OCI-LY3 (cell line): ENCODE results near the gene REXO4.

ENCODE experiments used
- H2AFZ ChIP-seq: fragments of 200-600, 300-600 bp; shearing (Covaris generic); 2 replicates; pipeline ENCODE4 v1.6.0; 2014; ENCODE audit warnings: antibody characterized with exemption, low read depth, low read length
- H3K27ac ChIP-seq: fragments of 200-600, 300-600 bp; sonication (generic); 2 replicates; pipeline ENCODE4 v1.5.1; 2014; ENCODE audit warnings: mild to moderate bottlenecking, low read length, moderate library complexity, mixed read lengths
- H3K27me3 ChIP-seq: fragments of 200-600, 300-600 bp; sonication (generic); 2 replicates; pipeline ENCODE4 v1.6.1; 2014; ENCODE audit warnings: low read depth, low read length, mixed read lengths
- H3K36me3 ChIP-seq: fragments of 200-600, 300-600 bp; sonication (generic); replicated peaks from 2 replicates; pipeline ENCODE3; 2014; ENCODE audit warnings: low read depth, low read length, mixed read lengths
- H3K4me1 ChIP-seq: fragments of 300-600, 200-600 bp; sonication (generic); 2 replicates; pipeline ENCODE4 v1.6.1; 2014; ENCODE audit warnings: low read length, mixed read lengths
- H3K4me2 ChIP-seq: fragments of 200-600, 300-600 bp; sonication (generic); 2 replicates; pipeline ENCODE4 v1.6.1; 2014; ENCODE audit warnings: low read length, mixed read lengths
- H3K4me3 ChIP-seq: fragments of 300-600, 200-600 bp; sonication (generic); 2 replicates; pipeline ENCODE4 v1.5.1; 2014; ENCODE audit warnings: antibody characterized with exemption, mild to moderate bottlenecking, low read length, moderate library complexity
- H3K79me2 ChIP-seq: fragments of 300-600, 200-600 bp; shearing (Covaris generic); 2 replicates; pipeline ENCODE4 v1.6.1; 2014; ENCODE audit warnings: mild to moderate bottlenecking, low read length, mixed read lengths
- H3K9ac ChIP-seq: fragments of 300-600, 200-600 bp; shearing (Covaris generic); 2 replicates; pipeline ENCODE4 v1.6.0; 2014; ENCODE audit warnings: mild to moderate bottlenecking, low read length, moderate library complexity
- H3K9me3 ChIP-seq: fragments of 200-600, 300-600 bp; shearing (Covaris generic); 2 replicates; pipeline ENCODE4 v1.6.1; 2014; ENCODE audit warnings: low read length, mixed read lengths; ENCODE audit not compliant: insufficient read depth
- H4K20me1 ChIP-seq: fragments of 200-600, 300-600 bp; sonication (generic); 2 replicates; pipeline ENCODE4 v1.6.1; 2016; ENCODE audit warnings: low read length, mixed read lengths; ENCODE audit not compliant: insufficient read depth
- CTCF ChIP-seq: fragments of 200-600, 300-600 bp; sonication (generic); IDR thresholded peaks from 2 replicates; pipeline ENCODE4 v1.5.1; 2014; ENCODE audit warnings: antibody characterized with exemption, low read length, low read depth
- EZH2phosphoT487 ChIP-seq: fragments of 200-600 bp; shearing (Covaris generic); IDR thresholded peaks from 2 replicates; pipeline ENCODE4 v1.6.1; 2018; ENCODE audit warnings: antibody characterized with exemption, mixed run types, low read depth

Gene REXO4

DNA sequence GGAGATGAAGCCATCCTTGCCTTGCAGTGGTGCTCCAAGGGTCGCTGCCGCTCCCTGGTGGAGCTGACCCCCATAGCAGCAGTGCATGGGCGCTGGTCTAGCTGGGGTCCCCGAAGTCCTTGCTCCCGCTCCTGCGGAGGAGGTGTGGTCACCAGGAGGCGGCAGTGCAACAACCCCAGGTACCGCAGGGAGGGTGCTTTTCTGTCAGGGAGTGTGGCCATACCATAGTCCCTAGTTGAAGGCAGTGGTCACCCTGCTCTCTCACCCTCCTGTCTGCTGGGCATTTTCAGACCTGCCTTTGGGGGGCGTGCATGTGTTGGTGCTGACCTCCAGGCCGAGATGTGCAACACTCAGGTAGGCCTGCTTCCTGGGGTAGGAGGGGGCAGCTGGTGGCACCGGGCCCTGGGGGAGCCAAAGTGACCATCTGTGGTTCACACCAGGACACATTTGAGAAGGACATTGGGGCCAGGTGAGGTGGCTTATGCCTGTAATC is 15.6 kb upstream of the REXO4 start:
- H3K36me3 ChIP-seq, result no peaks in the 10 kb centered on the region

GRCh38 chr9:133430244-133430643 is 12.4 kb upstream of the REXO4 start:
- no peaks in the 10 kb centered on the region for H3K27me3 ChIP-seq
- no peaks in the 10 kb centered on the region for H4K20me1 ChIP-seq
- H3K4me1 ChIP-seq, result no peaks in the 10 kb centered on the region
- no peak overlapping the region for H3K9ac ChIP-seq
- H3K4me3 ChIP-seq, result no peak overlapping the region
- no peak for TF ChIP-seq EZH2phosphoT487
- TF ChIP-seq CTCF, result no peak
- no peaks in the 10 kb centered on the region for H3K79me2 ChIP-seq
- H3K27ac ChIP-seq, result no peak overlapping the region
- H3K36me3 ChIP-seq, result no peaks in the 10 kb centered on the region
- H3K4me2 ChIP-seq, result no peak overlapping the region
- no peak overlapping the region for H2AFZ ChIP-seq
- H3K9me3 ChIP-seq, result no peaks in the 10 kb centered on the region

More for the DNA sequence above, 15.6 kb upstream of the REXO4 start:
- Histone ChIP-seq H3K27ac (no peak overlapping the region), H3K27me3 (no peaks in the 10 kb centered on the region), H3K4me3 (no peak overlapping the region), H3K4me2 (no peak overlapping the region), H2AFZ (no peak overlapping the region), H3K79me2 (no peaks in the 10 kb centered on the region), H3K9me3 (no peaks in the 10 kb centered on the region), H3K4me1 (peaks cover 8% of the 10 kb centered on the region; the same call in 1 of the 2 replicates), H3K9ac (no peak overlapping the region), H4K20me1 (no peaks in the 10 kb centered on the region)
- TF ChIP-seq EZH2phosphoT487 (no peak), CTCF (no peak)

DNA sequence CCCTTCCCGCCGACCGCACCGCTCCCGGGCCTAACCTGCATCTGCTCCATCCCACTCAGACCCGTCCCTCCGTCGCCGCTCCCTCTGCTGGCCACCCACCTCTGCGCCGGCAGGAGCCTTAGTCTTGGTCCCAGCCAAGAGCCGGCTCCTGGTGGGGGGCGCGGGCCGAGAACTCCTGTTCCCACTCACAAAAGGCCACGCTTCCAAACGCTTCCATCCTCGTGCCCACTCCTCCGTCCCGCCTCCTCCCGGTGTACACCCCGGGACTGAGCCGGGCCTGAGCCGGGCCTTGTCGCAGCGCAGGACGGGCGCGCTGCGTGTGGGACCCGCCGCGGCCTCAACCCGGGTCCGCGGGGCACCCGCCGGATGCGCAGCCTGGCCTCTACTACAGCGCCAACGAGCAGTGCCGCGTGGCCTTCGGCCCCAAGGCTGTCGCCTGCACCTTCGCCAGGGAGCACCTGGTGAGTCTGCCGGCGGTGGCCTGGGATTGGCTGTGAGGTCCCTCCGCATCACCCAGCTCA is 11.9 kb upstream of the REXO4 start:
- Histone ChIP-seq H3K36me3 (no peaks in the 10 kb centered on the region), H3K4me3 (no peak overlapping the region), H3K4me2 (no peak overlapping the region), H3K9ac (no peak overlapping the region), H4K20me1 (no peaks in the 10 kb centered on the region), H3K27ac (no peak overlapping the region), H3K79me2 (no peaks in the 10 kb centered on the region), H3K4me1 (no peaks in the 10 kb centered on the region), H3K27me3 (no peaks in the 10 kb centered on the region), H2AFZ (no peak overlapping the region), H3K9me3 (no peaks in the 10 kb centered on the region)
- TF ChIP-seq CTCF (no peak), EZH2phosphoT487 (no peak)

DNA sequence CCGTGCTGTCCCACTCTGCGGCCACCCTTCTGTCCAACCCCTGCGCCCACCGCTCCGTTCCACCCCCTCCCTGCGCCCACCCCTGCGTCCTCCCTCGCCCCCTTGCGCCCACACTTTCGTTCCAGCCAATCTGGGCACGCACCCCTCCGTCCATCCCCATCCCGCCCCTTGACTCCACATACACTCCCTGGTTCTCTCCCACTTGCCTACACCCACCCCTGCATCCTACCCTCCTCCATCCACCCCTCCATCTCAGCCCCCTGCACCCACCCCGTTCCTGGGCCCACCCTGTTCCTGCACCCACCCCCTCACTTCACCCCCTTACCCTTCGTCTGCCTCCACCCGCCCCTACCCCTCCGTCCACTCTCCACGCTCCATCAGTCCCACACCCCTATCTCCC is 11.4 kb upstream of the REXO4 start:
- H3K4me1 ChIP-seq, result no peaks in the 10 kb centered on the region
- H4K20me1 ChIP-seq, result no peaks in the 10 kb centered on the region
- no peaks in the 10 kb centered on the region for H3K36me3 ChIP-seq
- H3K27ac ChIP-seq, result no peak overlapping the region
- no peaks in the 10 kb centered on the region for H3K9me3 ChIP-seq
- no peaks in the 10 kb centered on the region for H3K27me3 ChIP-seq
- no peaks in the 10 kb centered on the region for H3K79me2 ChIP-seq
- no peak overlapping the region for H3K9ac ChIP-seq
- H2AFZ ChIP-seq, result no peak overlapping the region
- TF ChIP-seq CTCF (no peak), EZH2phosphoT487 (no peak)
- no peak overlapping the region for H3K4me2 ChIP-seq
- H3K4me3 ChIP-seq, result no peak overlapping the region
